ENCODE data around the gene COL15A1. TPM values are rescaled to one million over a fixed set of nuclear protein-coding genes. Genes with fewer than 3 reads are reported as not detected.
A peak's percentile ranks its signal among the peaks of the same experiment; 100 is the strongest.

COL15A1 gene
- total and polyA plus RNA-seq, 2 donors, result 42.0 to 136 TPM

GRCh38 chr9:98923451-98924123 is 20.1 kb upstream of the COL15A1 start:
- WGBS, result 65% methylated on average over 5 of the region's 5 CpGs
- no peaks in the 10 kb centered on the region for H3K4me1 ChIP-seq (ENCODE audit: insufficient read depth)
- no peak for DNase-seq (ENCODE audit: extremely low spot score)
- no peak overlapping the region for H3K27ac ChIP-seq (ENCODE audit: low read depth)
- H3K4me3 ChIP-seq (ENCODE audit: low read depth, low read length), result no peak overlapping the region
- no peaks in the 10 kb centered on the region for H3K36me3 ChIP-seq (ENCODE audit: insufficient read depth)

- H3K27ac ChIP-seq (ENCODE audit: low read depth), result no peak overlapping the region
- no peak for DNase-seq (ENCODE audit: extremely low spot score)
- WGBS, result 86% methylated on average over 15 of the region's 15 CpGs
- H3K4me1 ChIP-seq (ENCODE audit: insufficient read depth), result no peaks in the 10 kb centered on the region
- H3K36me3 ChIP-seq (ENCODE audit: insufficient read depth), result no peaks in the 10 kb centered on the region
- no peak overlapping the region for H3K4me3 ChIP-seq (ENCODE audit: low read depth, low read length)
These were observed 18.5 kb upstream of the COL15A1 start for GRCh38 chr9:98924946-98925820.

- WGBS, result 83% methylated on average over 2 of the region's 2 CpGs
- no peak for DNase-seq (ENCODE audit: extremely low spot score)
- H3K4me3 ChIP-seq (ENCODE audit: low read depth, low read length), result no peak overlapping the region
- H3K27ac ChIP-seq (ENCODE audit: low read depth), result no peak overlapping the region
- H3K36me3 ChIP-seq (ENCODE audit: insufficient read depth), result no peaks in the 10 kb centered on the region
- H3K4me1 ChIP-seq (ENCODE audit: insufficient read depth), result no peaks in the 10 kb centered on the region
These were observed 17.8 kb upstream of the COL15A1 start for GRCh38 chr9:98925956-98926355.

DNA sequence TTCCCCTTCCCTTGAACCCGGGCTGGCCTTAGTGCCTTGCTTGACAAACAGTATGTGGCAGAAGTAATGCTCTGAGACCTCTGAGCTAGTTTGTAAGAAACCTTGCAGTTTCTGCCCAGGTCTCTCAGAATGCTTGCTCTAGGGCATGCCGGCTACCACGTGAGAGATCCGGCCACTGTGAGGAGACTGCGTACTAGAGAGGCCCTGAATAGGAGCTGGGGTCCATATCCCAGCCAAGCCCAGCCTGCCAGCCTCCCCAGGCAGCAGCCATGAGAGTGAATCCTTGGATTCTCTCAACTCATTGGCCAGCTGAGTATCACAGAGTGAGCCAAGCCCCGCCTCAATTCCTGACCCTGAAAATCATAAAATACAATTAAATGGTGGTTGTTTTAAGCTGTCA is 16.0 kb upstream of the COL15A1 start:
- H3K4me1 ChIP-seq (ENCODE audit: insufficient read depth), result no peaks in the 10 kb centered on the region
- no peak overlapping the region for H3K27ac ChIP-seq (ENCODE audit: low read depth)
- WGBS, result 77% methylated on average over 6 of the region's 6 CpGs
- H3K4me3 ChIP-seq (ENCODE audit: low read depth, low read length), result no peak overlapping the region
- no peak for DNase-seq (ENCODE audit: extremely low spot score)
- H3K36me3 ChIP-seq (ENCODE audit: insufficient read depth), result no peaks in the 10 kb centered on the region

DNA sequence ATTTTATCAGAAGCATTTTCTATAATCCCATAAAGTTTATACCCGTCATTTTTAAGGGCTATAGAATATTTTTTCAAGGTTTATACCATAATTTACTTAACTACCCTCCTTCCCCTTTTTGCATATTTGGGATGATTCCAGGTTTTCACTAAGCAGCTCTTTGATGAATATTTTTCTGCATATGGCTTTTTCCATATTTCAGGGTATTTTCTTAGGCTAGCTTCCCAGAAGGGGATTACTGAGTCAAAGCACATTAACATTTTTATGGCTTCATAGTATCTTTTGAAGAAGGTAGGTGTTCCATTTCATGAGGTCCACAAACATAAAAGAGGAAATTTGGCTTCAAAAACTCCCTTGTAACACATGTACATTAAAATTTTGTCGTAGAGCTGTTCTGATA is 14.6 kb upstream of the COL15A1 start:
- no peak overlapping the region for H3K4me3 ChIP-seq (ENCODE audit: low read depth, low read length)
- no peak overlapping the region for H3K27ac ChIP-seq (ENCODE audit: low read depth)
- peak; percentile 46 for DNase-seq (ENCODE audit: extremely low spot score)
- WGBS, result 45% methylated on average over 2 of the region's 2 CpGs
- H3K36me3 ChIP-seq (ENCODE audit: insufficient read depth), result no peaks in the 10 kb centered on the region
- no peaks in the 10 kb centered on the region for H3K4me1 ChIP-seq (ENCODE audit: insufficient read depth)

GRCh38 chr9:98929895-98930341 is 13.8 kb upstream of the COL15A1 start:
- 65% methylated on average over 10 of the region's 10 CpGs for WGBS
- no peaks in the 10 kb centered on the region for H3K36me3 ChIP-seq (ENCODE audit: insufficient read depth)
- H3K27ac ChIP-seq (ENCODE audit: low read depth), result no peak overlapping the region
- H3K4me3 ChIP-seq (ENCODE audit: low read depth, low read length), result no peak overlapping the region
- H3K4me1 ChIP-seq (ENCODE audit: insufficient read depth), result no peaks in the 10 kb centered on the region
- DNase-seq (ENCODE audit: extremely low spot score), result no peak

DNA sequence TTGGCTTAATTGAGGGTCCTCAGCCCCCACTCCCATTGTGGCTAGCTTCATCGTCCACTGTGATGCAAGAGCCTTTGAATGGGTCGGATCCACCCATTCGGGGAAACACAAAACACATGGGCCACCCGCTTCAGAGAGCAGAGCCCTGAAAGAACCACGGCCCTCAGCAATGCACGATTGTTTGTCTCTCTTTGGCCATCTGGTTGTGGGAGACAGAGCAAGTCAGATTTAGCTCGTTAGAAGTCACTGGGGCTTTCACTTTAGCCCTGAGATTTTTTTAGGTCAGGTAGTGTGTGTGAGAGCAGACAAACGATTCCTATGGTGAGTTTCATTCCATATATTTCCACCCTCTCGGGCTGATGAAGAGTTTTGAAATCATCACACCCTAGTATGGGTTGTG is 12.9 kb upstream of the COL15A1 start:
- Histone ChIP-seq H3K4me3 (ENCODE audit: low read depth, low read length) (no peak overlapping the region), H3K27ac (ENCODE audit: low read depth) (no peak overlapping the region), H3K36me3 (ENCODE audit: insufficient read depth) (no peaks in the 10 kb centered on the region), H3K4me1 (ENCODE audit: insufficient read depth) (no peaks in the 10 kb centered on the region)
- 95% methylated on average over 9 of the region's 9 CpGs for WGBS
- DNase-seq (ENCODE audit: extremely low spot score), result no peak

- 83% methylated on average over 8 of the region's 8 CpGs for WGBS
- H3K27ac ChIP-seq (ENCODE audit: low read depth), result no peak overlapping the region
- no peak for DNase-seq (ENCODE audit: extremely low spot score)
- no peak overlapping the region for H3K4me3 ChIP-seq (ENCODE audit: low read depth, low read length)
- no peaks in the 10 kb centered on the region for H3K4me1 ChIP-seq (ENCODE audit: insufficient read depth)
- no peaks in the 10 kb centered on the region for H3K36me3 ChIP-seq (ENCODE audit: insufficient read depth)
These were observed 11.9 kb upstream of the COL15A1 start for GRCh38 chr9:98931600-98932389.

DNA sequence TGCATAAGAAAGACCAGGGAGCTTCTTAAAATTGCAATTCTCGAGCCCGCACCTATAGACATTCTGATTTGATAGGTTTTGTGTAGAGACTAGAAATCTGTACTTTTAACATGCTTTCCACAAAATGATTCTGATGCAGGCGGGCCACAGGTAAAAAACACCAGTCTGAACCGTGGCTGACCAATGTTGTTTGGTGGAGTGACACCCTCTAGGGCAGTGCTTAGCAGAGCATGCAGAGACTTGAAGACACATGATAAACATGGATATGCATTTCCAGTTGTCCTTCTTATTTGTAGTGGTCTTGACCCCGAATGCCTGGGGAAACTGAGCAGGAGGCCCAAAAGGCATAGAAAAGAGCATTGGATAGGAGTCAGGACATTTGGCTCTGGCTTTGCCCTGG is 10.5 kb upstream of the COL15A1 start:
- H3K4me1 ChIP-seq (ENCODE audit: insufficient read depth), result no peaks in the 10 kb centered on the region
- H3K4me3 ChIP-seq (ENCODE audit: low read depth, low read length), result no peak overlapping the region
- WGBS, result 94% methylated on average over 5 of the region's 5 CpGs
- no peaks in the 10 kb centered on the region for H3K36me3 ChIP-seq (ENCODE audit: insufficient read depth)
- no peak overlapping the region for H3K27ac ChIP-seq (ENCODE audit: low read depth)
- no peak for DNase-seq (ENCODE audit: extremely low spot score)

DNA sequence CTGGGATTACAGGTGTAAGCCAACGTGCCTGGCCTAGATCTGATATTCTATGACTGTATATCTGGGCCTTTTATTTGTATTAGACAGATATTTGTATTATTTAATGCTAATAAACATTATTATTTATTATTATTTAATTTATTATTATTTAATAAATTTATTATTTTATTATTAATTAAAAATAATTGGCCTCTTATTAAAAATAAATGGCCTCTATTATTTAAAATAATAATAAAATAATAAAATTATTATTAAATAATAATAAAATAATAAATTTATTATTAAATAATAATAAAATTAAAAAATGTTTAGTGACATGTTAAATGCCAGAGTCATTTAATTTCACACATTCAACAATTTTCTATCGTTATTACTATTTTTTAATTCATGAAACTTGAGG is 9.8 kb upstream of the COL15A1 start:
- WGBS, result 48% methylated on average over 2 of the region's 2 CpGs

GRCh38 chr9:98935071-98935505 is 8.6 kb upstream of the COL15A1 start:
- Histone ChIP-seq H3K27ac (ENCODE audit: low read depth) (no peak overlapping the region), H3K4me1 (ENCODE audit: insufficient read depth) (no peaks in the 10 kb centered on the region), H3K4me3 (ENCODE audit: low read depth, low read length) (no peak overlapping the region), H3K36me3 (ENCODE audit: insufficient read depth) (no peaks in the 10 kb centered on the region)
- 60% methylated on average over 3 of the region's 3 CpGs for whole genome bisulfite sequencing
- no peak for DNase-seq (ENCODE audit: extremely low spot score)

More for the DNA sequence above, 9.8 kb upstream of the COL15A1 start:
- H3K36me3 ChIP-seq (ENCODE audit: insufficient read depth), result no peaks in the 10 kb centered on the region
- DNase-seq (ENCODE audit: extremely low spot score), result no peak
- H3K27ac ChIP-seq (ENCODE audit: low read depth), result no peak overlapping the region
- no peak overlapping the region for H3K4me3 ChIP-seq (ENCODE audit: low read depth, low read length)
- no peaks in the 10 kb centered on the region for H3K4me1 ChIP-seq (ENCODE audit: insufficient read depth)

DNA sequence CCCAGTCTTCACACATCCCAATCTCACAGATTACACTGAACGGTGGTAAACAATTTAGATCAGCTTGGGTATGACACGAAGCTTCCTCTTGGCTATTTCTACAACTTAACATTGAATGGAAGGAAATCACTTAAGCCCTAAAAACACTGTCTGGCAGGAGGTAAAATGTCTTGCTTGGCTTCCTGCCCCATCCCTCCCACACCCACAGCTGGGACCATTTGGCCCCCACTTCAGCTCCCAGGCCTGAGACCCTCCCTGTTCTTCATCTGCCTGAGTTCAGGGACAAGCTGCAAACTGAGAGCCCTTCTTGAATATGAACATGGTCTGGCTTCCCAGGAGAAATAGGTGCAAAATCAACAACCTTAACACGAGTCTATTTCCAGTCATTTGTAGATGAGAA is 3.4 kb upstream of the COL15A1 start:
- H3K4me1 ChIP-seq (ENCODE audit: insufficient read depth), result no peaks in the 10 kb centered on the region
- no peak overlapping the region for H3K27ac ChIP-seq (ENCODE audit: low read depth)

GRCh38 chr9:98941946-98942523 is 1.7 kb upstream of the COL15A1 start:
- Histone ChIP-seq H3K36me3 (ENCODE audit: insufficient read depth) (no peaks in the 10 kb centered on the region), H3K27ac (ENCODE audit: low read depth) (no peak overlapping the region), H3K4me3 (ENCODE audit: low read depth, low read length) (no peak overlapping the region), H3K4me1 (ENCODE audit: insufficient read depth) (no peaks in the 10 kb centered on the region)
- 88% methylated on average over 8 of the region's 8 CpGs for WGBS
- DNase-seq (ENCODE audit: extremely low spot score), result no peak

More for the DNA sequence above, 3.4 kb upstream of the COL15A1 start:
- Histone ChIP-seq H3K4me3 (ENCODE audit: low read depth, low read length) (no peak overlapping the region), H3K36me3 (ENCODE audit: insufficient read depth) (no peaks in the 10 kb centered on the region)
- 47% methylated on average over 3 of the region's 3 CpGs for WGBS
- no peak for DNase-seq (ENCODE audit: extremely low spot score)

Data from urinary bladder (tissue), 4 donors.